Measurements from ENCODE around the gene PRPF4.
A peak's percentile ranks its signal among the peaks of the same experiment; 100 is the strongest.
"Not testable (repeated sequence)": the region's sequence is repeated elsewhere in the genome, so short reads cannot be mapped to it uniquely, and the experiment has no call there.

The PRPF4 gene

DNA sequence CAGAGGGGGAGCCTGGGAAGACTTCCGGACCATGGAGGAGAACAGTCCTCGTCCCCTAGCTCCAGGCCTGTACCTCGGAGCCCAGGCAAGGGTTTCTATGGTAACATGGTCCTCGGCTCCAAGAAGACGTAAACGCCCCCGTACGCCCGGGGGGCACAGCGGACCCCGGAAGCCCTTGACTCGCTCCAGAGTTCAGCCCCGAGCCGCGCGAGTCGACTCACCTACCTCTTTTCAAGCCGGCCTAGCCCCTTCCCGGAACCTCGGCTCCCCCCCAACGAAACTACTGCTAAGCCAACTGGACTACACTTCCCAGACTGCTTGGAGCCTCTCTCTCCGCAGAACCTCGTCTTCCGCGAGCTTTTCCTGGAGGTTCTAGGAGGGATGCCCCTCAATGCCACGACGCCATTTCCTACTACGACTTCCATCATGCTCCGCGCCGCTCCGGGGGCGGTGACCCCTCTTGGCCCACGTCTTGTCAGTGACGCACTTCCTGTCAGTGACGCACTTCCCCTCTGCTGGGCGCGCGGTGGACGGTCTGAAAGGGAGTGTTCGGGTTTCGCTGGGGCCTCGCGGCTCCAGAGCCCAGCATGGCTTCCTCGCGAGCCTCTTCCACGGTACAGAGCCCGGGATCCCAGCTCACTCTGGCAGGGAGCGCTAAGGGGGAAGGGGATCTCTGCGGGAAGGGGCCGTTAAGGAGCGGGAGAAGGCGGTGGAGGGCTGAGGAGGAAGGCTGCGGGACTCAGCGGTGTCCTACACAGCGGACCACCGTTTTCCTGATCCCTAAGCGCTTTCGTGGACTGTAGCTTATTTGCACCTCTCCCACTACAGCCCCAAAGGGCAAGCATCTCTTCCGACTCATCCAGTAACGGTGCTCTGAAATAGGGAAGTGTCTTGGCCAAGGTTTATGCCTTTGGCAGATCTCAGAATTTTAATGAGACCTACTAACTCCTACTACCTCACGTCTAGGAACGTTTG, at the start of gene PRPF4, which contains the start of gene CDC26:
Gene PRPF4 (plus strand): TSS at position 502 of the 975 bp plus-strand sequence. CDS start 86 bp downstream, at position 588.
Gene CDC26 (minus strand): TSS at position 416 of the 975 bp plus-strand sequence. CDS start 3,065 bp downstream, outside the sequence.
- no peak within 1 kb of the TSS for H3K4me3 Mint-ChIP-seq
- ATAC-seq (peak; percentile 99), DNase-seq (ENCODE audit: low spot score in 2 of 2) (peak; percentile 83 to 96)
- H3K4me1 Mint-ChIP-seq = peaks cover 26% of the 10 kb centered on the region
- no peak within 1 kb of the TSS for H3K27ac Mint-ChIP-seq
- no peaks in the 10 kb centered on the region for H3K9me3 Mint-ChIP-seq
- H3K36me3 Mint-ChIP-seq = peaks cover 31% of the 10 kb centered on the region

DNA sequence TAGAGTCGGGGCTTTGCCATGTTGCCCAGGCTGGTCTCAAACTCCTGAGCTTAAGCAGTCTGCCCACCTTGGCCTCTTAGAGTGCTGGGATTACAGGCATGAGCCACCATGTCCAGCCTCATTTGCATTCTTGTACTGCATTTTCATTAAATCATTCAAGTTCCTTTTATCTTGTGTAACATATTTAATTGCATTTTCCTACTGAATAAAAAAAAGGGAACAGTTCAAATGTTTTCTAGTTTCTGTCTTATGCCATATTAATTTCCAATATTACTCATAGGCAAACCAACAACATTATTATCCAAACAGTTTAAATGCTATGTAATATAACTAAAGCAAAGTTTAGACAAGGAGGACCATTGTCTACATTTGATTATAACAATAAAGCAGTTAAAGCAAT, 48.0 kb upstream of the PRPF4 start:
- Mint-ChIP-seq H3K27ac (no peak overlapping the region), H3K36me3 (no peaks in the 10 kb centered on the region), H3K4me1 (peaks cover 6% of the 10 kb centered on the region), H3K9me3 (no peaks in the 10 kb centered on the region), H3K4me3 (no peak overlapping the region)
- ATAC-seq (no peak), DNase-seq (ENCODE audit: low spot score in 2 of 2) (no peak)

DNA sequence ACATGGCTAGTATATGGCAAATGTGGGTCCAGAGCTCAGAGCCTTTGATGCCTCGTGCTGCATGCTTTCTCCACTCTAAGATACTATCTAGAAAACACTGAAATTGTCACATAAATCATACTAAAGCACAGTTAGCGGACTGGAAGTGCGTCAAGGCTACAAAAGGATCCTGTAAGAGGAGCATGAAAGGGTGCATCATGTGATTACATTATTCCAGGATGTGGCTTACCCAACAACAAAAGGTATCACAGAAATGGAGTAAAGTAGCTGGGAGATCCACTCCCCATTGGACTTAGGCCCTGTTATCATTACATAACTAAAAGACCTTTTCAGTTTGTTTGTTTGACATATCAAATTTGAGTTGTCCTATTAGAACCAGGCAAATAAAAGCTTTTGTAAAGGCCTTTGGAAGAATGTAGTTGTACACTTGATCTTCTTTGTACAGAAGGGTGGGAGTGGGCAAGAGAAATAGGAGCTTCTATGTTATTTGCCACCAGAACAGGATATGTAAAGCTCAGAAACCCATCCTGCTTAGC, 47.3 kb upstream of the PRPF4 start:
- no peak overlapping the region for H3K4me3 Mint-ChIP-seq
- ATAC-seq (no peak), DNase-seq (ENCODE audit: low spot score in 2 of 2) (no peak)
- peaks cover 12% of the 10 kb centered on the region for H3K4me1 Mint-ChIP-seq
- H3K9me3 Mint-ChIP-seq = no peaks in the 10 kb centered on the region
- H3K36me3 Mint-ChIP-seq = no peaks in the 10 kb centered on the region
- H3K27ac Mint-ChIP-seq = no peak overlapping the region

DNA sequence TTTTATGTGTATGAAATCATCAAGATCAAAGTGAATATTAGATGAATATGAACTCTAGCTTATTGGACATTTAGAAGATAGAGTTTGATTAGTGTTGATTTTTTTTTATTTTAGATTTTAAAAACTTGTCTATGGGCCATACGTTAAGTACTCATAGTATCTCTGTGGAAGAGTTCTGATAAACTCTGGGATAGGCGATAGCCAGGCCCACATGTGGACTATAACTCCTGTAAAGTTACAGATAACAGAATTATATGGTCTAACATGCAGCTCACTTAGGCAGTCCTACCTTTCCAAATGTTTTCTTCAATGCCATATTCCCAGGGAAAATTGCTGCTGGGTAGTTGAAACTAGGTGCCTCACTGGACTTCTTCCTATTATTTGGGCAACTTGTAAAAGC, 43.8 kb upstream of the PRPF4 start:
- no peak for DNase-seq (ENCODE audit: low spot score in 2 of 2)
- H3K36me3 Mint-ChIP-seq = no peaks in the 10 kb centered on the region
- ATAC-seq = no peak
- H3K4me1 Mint-ChIP-seq = peaks cover 15% of the 10 kb centered on the region
- peak overlapping the region; percentile 91 for H3K27ac Mint-ChIP-seq
- H3K9me3 Mint-ChIP-seq = no peaks in the 10 kb centered on the region
- H3K4me3 Mint-ChIP-seq = peak overlapping the region; percentile 29

DNA sequence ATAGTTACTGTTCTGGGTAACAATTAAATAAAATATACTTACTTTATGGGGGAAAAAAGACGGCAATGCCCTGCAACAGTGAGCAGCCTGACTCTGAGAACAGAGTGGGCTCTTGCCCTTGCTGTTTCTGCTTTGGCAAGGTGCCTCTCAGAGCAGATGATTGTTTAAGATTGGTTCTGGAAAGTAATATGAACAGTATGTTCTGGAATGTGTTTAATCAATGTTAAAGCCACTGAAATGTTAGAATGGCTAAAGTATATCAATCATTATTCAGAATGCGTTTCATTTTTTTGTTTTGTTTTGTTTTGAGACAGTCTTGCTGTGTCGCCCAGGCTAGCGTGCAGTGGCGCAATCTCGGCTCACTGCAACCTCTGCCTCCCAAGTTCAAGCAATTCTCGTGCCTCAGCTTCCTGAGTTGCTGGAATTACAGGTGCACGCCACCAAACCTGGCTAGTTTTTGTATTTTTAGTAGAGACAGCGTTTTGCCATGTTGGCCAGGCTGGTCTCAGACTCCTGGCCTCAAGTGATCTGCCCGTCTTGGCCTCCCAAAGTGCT, 39.7 kb upstream of the PRPF4 start:
- not testable (repeated sequence) for H3K36me3 Mint-ChIP-seq; H3K9me3 Mint-ChIP-seq; DNase-seq (ENCODE audit: low spot score in 2 of 2); ATAC-seq; H3K4me3 Mint-ChIP-seq; H3K27ac Mint-ChIP-seq
- H3K4me1 Mint-ChIP-seq = peaks cover 15% of the 10 kb centered on the region

DNA sequence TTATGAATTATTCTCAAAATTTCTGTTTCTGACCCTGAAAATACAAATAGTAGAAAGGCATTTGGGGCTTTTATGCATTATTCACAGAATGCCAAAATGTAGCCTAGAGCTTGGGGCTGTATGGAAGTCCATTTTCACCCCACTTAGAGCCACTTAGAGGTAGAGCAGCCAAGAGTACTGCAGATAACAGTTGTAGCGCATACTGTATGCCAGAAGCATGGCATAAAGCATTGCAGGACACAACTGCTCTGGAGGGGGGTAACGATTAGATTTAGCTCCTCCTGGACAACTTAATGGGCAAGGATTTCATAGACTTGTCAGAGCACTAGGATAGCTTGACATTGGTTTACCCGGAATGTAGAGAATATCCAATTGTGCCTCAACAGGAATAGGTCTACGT, 38.4 kb upstream of the PRPF4 start:
- Mint-ChIP-seq H3K36me3 (no peaks in the 10 kb centered on the region), H3K4me1 (peaks cover 14% of the 10 kb centered on the region), H3K9me3 (no peaks in the 10 kb centered on the region), H3K4me3 (no peak overlapping the region), H3K27ac (no peak overlapping the region)
- DNase-seq (ENCODE audit: low spot score in 2 of 2) (no peak), ATAC-seq (no peak)

DNA sequence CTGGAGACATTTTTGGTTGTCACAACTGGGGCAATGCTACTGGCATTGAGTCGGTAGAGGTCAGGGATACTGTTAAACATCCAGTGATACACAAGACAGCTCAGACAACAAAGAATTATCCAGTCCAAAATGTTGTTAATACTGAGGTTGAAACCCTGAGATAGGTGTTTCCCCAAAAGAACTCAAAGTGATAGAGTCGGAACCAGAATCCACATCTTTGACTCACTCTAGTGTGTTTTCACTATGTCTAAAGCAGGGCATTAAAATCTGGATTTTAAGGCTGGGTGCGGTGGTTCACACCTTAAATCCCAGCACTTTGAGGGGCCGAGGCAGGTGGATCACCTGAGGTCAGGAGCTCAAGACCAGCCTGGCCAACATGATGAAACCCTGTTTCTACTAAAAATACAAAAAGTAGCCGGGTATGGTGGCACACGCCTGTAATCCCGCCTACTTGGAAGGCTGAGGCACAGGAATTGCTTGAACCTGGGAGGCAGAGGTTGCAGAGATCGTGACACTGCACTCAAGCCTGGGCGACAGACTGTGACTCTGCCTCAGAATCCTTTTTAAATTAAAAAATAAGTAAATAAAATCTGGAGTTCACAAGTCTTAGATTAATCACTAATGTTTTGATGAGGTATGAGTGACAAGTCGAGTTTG, 37.1 kb upstream of the PRPF4 start:
- no peak overlapping the region for H3K27ac Mint-ChIP-seq
- peaks cover 1% of the 10 kb centered on the region for H3K4me1 Mint-ChIP-seq
- DNase-seq (ENCODE audit: low spot score in 2 of 2) (no peak), ATAC-seq (no peak)
- no peaks in the 10 kb centered on the region for H3K36me3 Mint-ChIP-seq
- H3K9me3 Mint-ChIP-seq = no peaks in the 10 kb centered on the region
- no peak overlapping the region for H3K4me3 Mint-ChIP-seq

DNA sequence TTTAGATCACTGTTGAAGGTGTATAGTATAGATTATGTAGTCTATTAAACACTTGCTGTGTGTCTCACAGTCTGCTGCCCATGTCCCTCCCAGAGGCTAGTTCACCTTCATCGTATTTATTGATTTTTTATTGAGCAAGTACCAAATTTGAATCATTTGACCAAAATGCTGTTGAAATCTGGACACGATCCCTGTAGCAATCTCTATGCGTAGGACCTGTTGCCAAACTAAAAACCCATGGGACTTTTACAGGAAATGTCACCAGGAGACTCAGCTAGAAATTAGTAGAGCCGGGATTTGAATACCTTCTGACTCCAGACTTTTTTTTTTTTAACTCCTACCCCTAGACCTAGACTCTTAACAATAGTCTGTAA, 36.6 kb upstream of the PRPF4 start:
- H3K4me3 Mint-ChIP-seq = no peak overlapping the region
- H3K36me3 Mint-ChIP-seq = no peaks in the 10 kb centered on the region
- H3K27ac Mint-ChIP-seq = no peak overlapping the region
- H3K4me1 Mint-ChIP-seq = no peaks in the 10 kb centered on the region
- no peaks in the 10 kb centered on the region for H3K9me3 Mint-ChIP-seq
- no peak for DNase-seq (ENCODE audit: low spot score in 2 of 2)
- ATAC-seq = no peak

DNA sequence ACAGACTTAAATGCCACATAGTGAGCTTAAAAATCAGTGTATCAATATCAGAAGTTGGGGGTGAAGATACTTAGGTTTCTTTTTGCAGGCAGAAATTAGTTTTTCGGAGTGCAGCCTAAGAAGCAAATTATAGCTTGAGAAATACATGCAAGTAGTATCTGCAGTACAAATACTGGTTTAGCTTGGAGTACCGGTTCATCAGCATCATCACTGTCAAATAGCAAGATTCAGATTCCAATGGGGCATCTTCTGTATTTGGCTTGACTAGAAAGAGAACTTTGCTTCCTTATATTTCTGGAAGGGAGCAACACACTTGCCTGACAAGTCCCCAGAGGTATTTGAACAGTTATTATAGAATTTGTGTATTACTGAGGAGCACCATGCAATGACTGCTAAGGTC, 34.3 kb upstream of the PRPF4 start:
- DNase-seq (ENCODE audit: low spot score in 2 of 2) (no peak), ATAC-seq (no peak)
- Mint-ChIP-seq H3K27ac (no peak overlapping the region), H3K9me3 (no peaks in the 10 kb centered on the region), H3K4me1 (no peaks in the 10 kb centered on the region), H3K36me3 (no peaks in the 10 kb centered on the region), H3K4me3 (no peak overlapping the region)

DNA sequence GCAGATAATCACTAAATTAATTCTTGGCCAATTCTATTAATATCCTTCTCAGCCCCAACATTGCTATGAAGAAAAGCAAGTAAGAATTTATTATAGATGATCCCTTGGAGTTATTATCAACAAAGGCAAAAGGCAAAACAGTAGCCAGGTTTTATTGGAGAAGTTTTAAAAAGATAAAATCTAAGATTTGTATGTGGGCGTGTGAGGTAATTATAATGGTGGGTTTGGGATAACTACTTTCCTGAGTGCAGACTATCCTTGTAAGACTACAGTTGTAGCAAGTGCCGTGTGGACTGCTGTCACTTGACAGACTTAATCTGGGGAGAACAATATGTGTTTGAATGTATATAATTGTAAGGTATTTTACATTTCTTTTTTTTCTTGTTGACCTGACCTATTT, 30.9 kb upstream of the PRPF4 start:
- DNase-seq (ENCODE audit: low spot score in 2 of 2) (no peak), ATAC-seq (no peak)
- no peaks in the 10 kb centered on the region for H3K9me3 Mint-ChIP-seq
- no peak overlapping the region for H3K4me3 Mint-ChIP-seq
- H3K36me3 Mint-ChIP-seq = no peaks in the 10 kb centered on the region
- no peaks in the 10 kb centered on the region for H3K4me1 Mint-ChIP-seq
- no peak overlapping the region for H3K27ac Mint-ChIP-seq

DNA sequence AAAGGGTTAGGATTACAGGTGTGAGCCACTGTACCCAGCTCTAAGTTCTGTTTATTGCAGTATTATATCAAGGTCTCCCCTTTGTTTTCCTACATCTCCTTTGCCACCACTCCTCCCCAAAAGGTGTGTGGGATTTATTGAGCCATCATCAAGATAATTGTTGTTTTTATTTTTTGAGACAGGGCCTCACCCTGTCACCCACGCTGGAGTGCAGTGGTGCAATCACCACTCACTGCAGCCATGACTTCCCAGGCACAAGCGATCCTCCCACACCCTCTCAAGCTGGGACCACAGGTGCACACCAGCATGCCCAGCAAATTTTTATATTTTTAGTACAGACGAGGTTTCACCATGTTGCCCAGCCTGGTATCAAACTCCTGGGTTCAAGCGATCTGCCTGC, 29.6 kb upstream of the PRPF4 start:
- no peak overlapping the region for H3K4me3 Mint-ChIP-seq
- H3K27ac Mint-ChIP-seq = no peak overlapping the region

DNA sequence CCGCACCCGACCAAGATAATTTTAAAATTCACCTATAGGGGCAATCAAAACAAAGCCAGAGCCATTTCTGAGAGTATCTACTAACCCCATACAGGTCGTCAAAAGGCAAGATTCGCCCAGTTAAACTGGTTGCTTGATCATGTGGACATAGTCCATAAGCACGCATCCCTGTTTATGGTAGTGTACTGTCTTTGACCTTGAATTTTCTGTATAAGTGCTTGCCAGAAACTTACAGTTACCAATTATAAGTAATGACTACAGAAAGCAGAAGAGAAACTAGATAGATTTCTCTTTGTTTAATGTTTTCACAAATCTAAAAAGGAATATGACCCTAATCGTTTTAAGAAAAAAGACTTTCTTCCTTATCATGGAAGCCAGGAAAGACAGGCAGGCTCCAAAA, 28.5 kb upstream of the PRPF4 start:
- no peaks in the 10 kb centered on the region for H3K36me3 Mint-ChIP-seq
- no peaks in the 10 kb centered on the region for H3K9me3 Mint-ChIP-seq
- ATAC-seq = no peak
- no peak overlapping the region for H3K27ac Mint-ChIP-seq
- DNase-seq (ENCODE audit: low spot score in 2 of 2) = no peak
- H3K4me3 Mint-ChIP-seq = no peak overlapping the region
- no peaks in the 10 kb centered on the region for H3K4me1 Mint-ChIP-seq

More for the DNA sequence above, 29.6 kb upstream of the PRPF4 start:
- Mint-ChIP-seq H3K9me3 (no peaks in the 10 kb centered on the region), H3K4me1 (no peaks in the 10 kb centered on the region), H3K36me3 (no peaks in the 10 kb centered on the region)
- ATAC-seq (no peak), DNase-seq (ENCODE audit: low spot score in 2 of 2) (no peak)

DNA sequence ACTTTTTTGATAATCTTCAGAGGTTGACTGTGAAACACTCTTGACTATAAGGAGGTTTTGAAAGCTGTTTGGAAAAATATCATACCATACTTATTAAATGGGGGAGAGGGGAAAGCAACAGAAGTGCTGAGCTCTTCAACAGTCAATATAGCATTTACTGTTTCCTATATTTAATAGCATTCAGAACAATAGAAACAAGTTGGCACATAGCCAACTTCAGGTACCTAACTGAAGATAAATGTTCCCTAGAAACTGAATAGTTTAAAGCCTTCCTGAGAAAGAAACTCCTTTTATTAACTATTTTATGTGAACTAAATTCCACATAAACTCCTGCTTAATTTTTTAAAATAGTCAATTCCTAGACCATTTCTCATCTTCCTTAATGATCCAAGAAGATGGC, 27.8 kb upstream of the PRPF4 start:
- Mint-ChIP-seq H3K36me3 (no peaks in the 10 kb centered on the region), H3K9me3 (no peaks in the 10 kb centered on the region), H3K27ac (no peak overlapping the region), H3K4me1 (no peaks in the 10 kb centered on the region), H3K4me3 (no peak overlapping the region)
- DNase-seq (ENCODE audit: low spot score in 2 of 2) (no peak), ATAC-seq (no peak)

DNA sequence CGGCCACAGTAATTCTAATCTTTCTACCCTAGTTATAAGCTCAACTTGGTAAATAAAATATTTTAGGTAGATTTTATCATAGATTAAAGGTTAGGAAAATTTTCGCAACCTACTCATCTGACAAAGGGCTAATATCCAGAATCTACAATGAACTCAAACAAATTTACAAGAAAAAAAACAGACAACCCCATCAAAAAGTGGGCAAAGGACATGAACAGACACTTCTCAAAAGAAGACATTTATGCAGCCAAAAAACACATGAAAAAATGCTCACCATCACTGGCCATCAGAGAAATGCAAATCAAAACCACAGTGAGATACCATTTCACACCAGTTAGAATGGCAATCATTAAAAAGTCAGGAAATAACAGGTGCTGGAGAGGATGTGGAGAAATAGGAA, 25.8 kb upstream of the PRPF4 start:
- H3K36me3 Mint-ChIP-seq; H3K27ac Mint-ChIP-seq; H3K4me3 Mint-ChIP-seq; H3K4me1 Mint-ChIP-seq; H3K9me3 Mint-ChIP-seq; DNase-seq (ENCODE audit: low spot score in 2 of 2); ATAC-seq: not testable (repeated sequence)

DNA sequence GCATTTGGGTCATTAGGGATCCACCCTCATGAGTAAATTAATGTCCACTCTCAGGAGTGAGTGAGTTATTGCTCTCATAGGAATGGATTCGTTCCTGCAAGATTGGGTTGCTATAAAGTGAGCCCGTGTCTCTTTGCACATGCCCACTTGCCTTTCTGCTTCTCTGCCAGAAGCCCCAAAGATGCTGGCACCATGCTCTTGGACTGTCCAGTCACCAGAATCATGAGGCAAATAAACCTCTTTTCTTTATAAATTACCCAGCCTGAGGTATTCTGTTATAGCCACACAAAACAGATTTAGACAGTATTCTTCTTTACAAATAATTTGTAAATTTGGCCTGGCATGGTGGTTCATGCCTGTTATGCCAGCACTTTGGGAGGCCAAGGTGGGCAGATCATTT, 24.7 kb upstream of the PRPF4 start:
- H3K4me3 Mint-ChIP-seq = no peak overlapping the region
- no peaks in the 10 kb centered on the region for H3K36me3 Mint-ChIP-seq
- DNase-seq (ENCODE audit: low spot score in 2 of 2) (no peak), ATAC-seq (no peak)
- no peaks in the 10 kb centered on the region for H3K9me3 Mint-ChIP-seq
- H3K4me1 Mint-ChIP-seq = no peaks in the 10 kb centered on the region
- H3K27ac Mint-ChIP-seq = no peak overlapping the region
